Astrocyte (in vitro differentiated cells and primary cell): ENCODE data around the gene SS18.

Experiments used
- CTCF ChIP-seq: IDR thresholded peaks from 2 replicates; pipeline ENCODE4 v1.5.1; 2011; ENCODE audit warnings: low read depth, mild to moderate bottlenecking, inconsistent platforms, low read length, moderate library complexity; ENCODE audit not compliant: insufficient read depth
- EZH2 ChIP-seq: IDR thresholded peaks from 2 replicates; pipeline ENCODE4 v1.6.1; 2012; ENCODE audit warnings: mild to moderate bottlenecking, low read length, inconsistent platforms; ENCODE audit not compliant: insufficient read depth

GRCh38 chr18:26121476-26121875, 31.1 kb upstream of the SS18 start:
- TF ChIP-seq CTCF, result no peak
- no peak for TF ChIP-seq EZH2
